HCT116 (cell line): ENCODE data around the gene OR6B3. TPM values are rescaled to one million over a fixed set of nuclear protein-coding genes. Genes with fewer than 3 reads are reported as not detected.
A peak's percentile ranks its signal among the peaks of the same experiment; 100 is the strongest.

Experiments
- ATAC-seq: fragments of 200-7000 bp; cut with Tn5 transposase; 2 replicates; pipeline ENCODE4 v1.9.1; 2020; ENCODE audit warnings: mild to moderate bottlenecking, moderate library complexity
- BruUV-seq: library from RNA; stranded (reverse); fragments of 400-500 nt; replicated peaks from 2 replicates; lab custom pipeline; 2021; lab: Mats Ljungman, UMichigan
- CTCF ChIA-PET: fragments of 300-600 bp; sonication (Branson Sonifier 250); formaldehyde crosslinking; loops from one replicate; lab custom pipeline; 2021; ENCODE audit warnings: antibody characterized with exemption; lab: Charles Lee
- POLR2A ChIA-PET: fragments of 300-600, 350-600 bp; sonication (Branson Sonifier 250); formaldehyde crosslinking; loops from one replicate; lab custom pipeline; 2021; ENCODE audit warnings: antibody characterized with exemption; lab: Charles Lee
- RAD21 ChIA-PET, 2 experiments: fragments of 300-600 bp; sonication (Branson Sonifier 250); formaldehyde crosslinking; loops; one replicate each; lab custom pipeline; 2023; ENCODE audit warnings: low total read pairs in 2 of 2; ENCODE audit not compliant: uncharacterized antibody in 2 of 2, unreplicated experiment in 2 of 2, low non-redundant PET in 1 of 2; lab: Charles Lee
- DNase-seq: peaks from one replicate; pipeline ENCODE4 v3.0.0-alpha.2; 2010; ENCODE audit warnings: low read depth, low spot score
- H2AFZ ChIP-seq: fragments of 200-600 bp; shearing (Covaris generic), sonication (generic); 2 replicates; pipeline ENCODE4 v1.6.1; 2017; ENCODE audit warnings: low read depth, mixed run types, mixed read lengths, antibody characterized with exemption, low read length; ENCODE audit not compliant: poor library complexity, severe bottlenecking
- H3K27ac ChIP-seq: 2 replicates; pipeline ENCODE4 v1.5.1; 2012; ENCODE audit warnings: low read depth, low read length
- H3K27me3 ChIP-seq: fragments of 200-600 bp; sonication (generic); 2 replicates; pipeline ENCODE4 v1.6.1; 2016; ENCODE audit warnings: mixed run types, low read length, mixed read lengths; ENCODE audit not compliant: insufficient read depth
- H3K36me3 ChIP-seq, 2 experiments: fragments of 200-500 bp in 1 of 2; fragments of 200-600 bp in 1 of 2; sonication (Bioruptor generic) in 1 of 2; sonication (generic) in 1 of 2; 2 replicates each; pipeline versions ENCODE4 v1.5.1 to v1.6.1; 2014 to 2016; ENCODE audit warnings: low read length in 2 of 2, inconsistent platforms in 1 of 2, mixed read lengths in 1 of 2, mixed run types in 1 of 2; ENCODE audit not compliant: insufficient read depth in 2 of 2, control insufficient read depth in 1 of 2
- H3K4me1 ChIP-seq, 2 experiments: fragments of 200-600 bp in 1 of 2; sonication (generic) in 1 of 2; 2 replicates each; pipeline versions ENCODE4 v1.5.1 to v1.6.1; 2012 to 2017; ENCODE audit warnings: low read length in 2 of 2, inconsistent platforms in 1 of 2, mild to moderate bottlenecking in 1 of 2, mixed read lengths in 1 of 2, mixed run types in 1 of 2, moderate library complexity in 1 of 2; ENCODE audit not compliant: insufficient read depth in 2 of 2, control insufficient read depth in 1 of 2
- H3K4me2 ChIP-seq: fragments of 200-600 bp; sonication (generic); 2 replicates; pipeline ENCODE4 v1.6.1; 2017; ENCODE audit warnings: mixed run types, low read length, mixed read lengths
- H3K4me3 ChIP-seq, 2 experiments: fragments of 200-600 bp in 1 of 2; sonication (generic) in 1 of 2; replicated peaks in 1 of 2; 2 replicates each; pipeline ENCODE4 v1.5.1; 2011 to 2016; ENCODE audit warnings: low read length in 2 of 2, control low read depth in 1 of 2, low read depth in 1 of 2, mild to moderate bottlenecking in 1 of 2, mixed read lengths in 1 of 2, mixed run types in 1 of 2
- H3K79me2 ChIP-seq: fragments of 200-600 bp; sonication (generic); 2 replicates; pipeline ENCODE4 v1.6.1; 2017; ENCODE audit warnings: mild to moderate bottlenecking, mixed run types, low read length, moderate library complexity, mixed read lengths; ENCODE audit not compliant: insufficient read depth
- H3K9ac ChIP-seq: fragments of 200-600 bp; sonication (generic); 2 replicates; pipeline ENCODE4 v1.6.1; 2016; ENCODE audit warnings: low read length, mixed read lengths
- H3K9me2 ChIP-seq: fragments of 200-600 bp; sonication (generic), shearing (Covaris generic); 2 replicates; pipeline ENCODE4 v1.6.1; 2017; ENCODE audit warnings: mixed run types, mild to moderate bottlenecking, moderate library complexity; ENCODE audit not compliant: insufficient read depth
- H3K9me3 ChIP-seq, 2 experiments: fragments of 200-500 bp in 1 of 2; fragments of 200-600 bp in 1 of 2; sonication (Bioruptor generic) in 1 of 2; sonication (generic) in 1 of 2; 2 replicates each; pipeline ENCODE4 v1.6.1; 2014 to 2017; ENCODE audit warnings: low read length in 2 of 2, mixed read lengths in 2 of 2, inconsistent platforms in 1 of 2, low read depth in 1 of 2, mild to moderate bottlenecking in 1 of 2, mixed run types in 1 of 2, moderate library complexity in 1 of 2; ENCODE audit not compliant: control insufficient read depth in 1 of 2, insufficient read depth in 1 of 2
- H4K20me1 ChIP-seq: fragments of 200-600 bp; sonication (generic), shearing (Covaris generic); 2 replicates; pipeline ENCODE4 v1.6.1; 2017; ENCODE audit warnings: mixed run types, mild to moderate bottlenecking, moderate library complexity; ENCODE audit not compliant: insufficient read depth
- CBX3 ChIP-seq: IDR thresholded peaks from 2 replicates; pipeline ENCODE4 v1.6.1; 2012; ENCODE audit warnings: low read depth
- CEBPB ChIP-seq: IDR thresholded peaks from 2 replicates; pipeline ENCODE4 v1.6.1; 2012; ENCODE audit warnings: low read depth
- EGR1 ChIP-seq: IDR thresholded peaks from 2 replicates; pipeline ENCODE4 v1.6.1; 2012; ENCODE audit warnings: low read depth
- EZH2 ChIP-seq: fragments of 200-600 bp; sonication (generic); IDR thresholded peaks from 2 replicates; pipeline ENCODE4 v1.6.1; 2017; ENCODE audit warnings: antibody characterized with exemption, mixed run types
- EZH2phosphoT487 ChIP-seq: fragments of 200-600 bp; IDR thresholded peaks from 2 replicates; pipeline ENCODE4 v1.6.1; 2018; ENCODE audit warnings: antibody characterized with exemption, borderline replicate concordance
- FOSL1 ChIP-seq: IDR thresholded peaks from 2 replicates; pipeline ENCODE4 v1.6.1; 2012; ENCODE audit warnings: low read depth
- JUND ChIP-seq: IDR thresholded peaks from 2 replicates; pipeline ENCODE4 v1.6.1; 2012
- POLR2A ChIP-seq: IDR thresholded peaks from 2 replicates; pipeline ENCODE4 v1.7.0; 2011; ENCODE audit warnings: borderline replicate concordance; ENCODE audit not compliant: insufficient read depth, insufficient read length; ENCODE audit errors: extremely low read depth
- POLR2AphosphoS5 ChIP-seq: IDR thresholded peaks from 2 replicates; pipeline ENCODE4 v1.6.1; 2011; ENCODE audit warnings: mild to moderate bottlenecking, low read depth, low read length, moderate library complexity
- RAD21 ChIP-seq: IDR thresholded peaks from 2 replicates; pipeline ENCODE4 v1.6.1; 2012; ENCODE audit warnings: low read depth, mild to moderate bottlenecking
- SIN3A ChIP-seq: IDR thresholded peaks from 2 replicates; pipeline ENCODE4 v1.6.1; 2012; ENCODE audit warnings: low read depth
- SP1 ChIP-seq: IDR thresholded peaks from 2 replicates; pipeline ENCODE4 v1.6.1; 2012; ENCODE audit warnings: low read depth
- SRF ChIP-seq: IDR thresholded peaks from 2 replicates; pipeline ENCODE4 v1.6.1; 2012; ENCODE audit warnings: low read depth
- TCF7L2 ChIP-seq: IDR thresholded peaks from 2 replicates; pipeline ENCODE4 v1.7.0; 2011; ENCODE audit warnings: borderline replicate concordance, inconsistent platforms; ENCODE audit not compliant: insufficient read depth, insufficient read length; ENCODE audit errors: extremely low read depth
- YY1 ChIP-seq: IDR thresholded peaks from 2 replicates; pipeline ENCODE4 v1.6.1; 2011; ENCODE audit warnings: low read length, low read depth, moderate library complexity, mild to moderate bottlenecking; ENCODE audit not compliant: insufficient replicate concordance; ENCODE audit errors: extremely low read depth
- ZFX ChIP-seq: fragments of 450-650 bp; IDR thresholded peaks from 2 replicates; pipeline ENCODE4 v1.6.1; 2017
- intact Hi-C: fragments of 100-400 bp; cut with micrococcal nuclease; formaldehyde crosslinking; loops from 2 replicates; pipeline ENCODE4 v1.10.0; 2022
- total RNA-seq: library from RNA; stranded (reverse); gene quantifications from one replicate; pipeline ENCODE4 v1.2.1, GENCODE V29; 2021; ENCODE audit not compliant: unreplicated experiment
- TF ChIP-seq, protein P1 (sequence below): IDR thresholded peaks from 2 replicates; pipeline ENCODE4 v1.6.1; 2012; ENCODE audit warnings: low read depth
- TF ChIP-seq, protein P2 (sequence below): IDR thresholded peaks from 2 replicates; pipeline ENCODE4 v1.6.1; 2011; ENCODE audit warnings: mild to moderate bottlenecking, low read length, moderate library complexity; ENCODE audit not compliant: insufficient replicate concordance; ENCODE audit errors: extremely low read depth
- TF ChIP-seq, protein P3 (sequence below): IDR thresholded peaks from 2 replicates; pipeline ENCODE4 v1.6.1; 2012
- TF ChIP-seq, protein P4 (sequence below), 3 experiments: fragments of 200-600 bp in 1 of 3; sonication (generic) in 1 of 3; IDR thresholded peaks in 2 of 3; conservative IDR thresholded peaks in 1 of 3; 2 replicates each; pipeline ENCODE4 v1.5.1; 2012 to 2017; ENCODE audit warnings: low read depth in 2 of 3, low read length in 2 of 3, antibody characterized with exemption in 1 of 3, borderline replicate concordance in 1 of 3, control low read depth in 1 of 3, mild to moderate bottlenecking in 1 of 3, mixed read lengths in 1 of 3, mixed run types in 1 of 3, moderate library complexity in 1 of 3; ENCODE audit not compliant: insufficient read depth in 1 of 3

OR6B3 gene
- total RNA-seq, 1 experiment from 2014 or later, result not detected

DNA sequence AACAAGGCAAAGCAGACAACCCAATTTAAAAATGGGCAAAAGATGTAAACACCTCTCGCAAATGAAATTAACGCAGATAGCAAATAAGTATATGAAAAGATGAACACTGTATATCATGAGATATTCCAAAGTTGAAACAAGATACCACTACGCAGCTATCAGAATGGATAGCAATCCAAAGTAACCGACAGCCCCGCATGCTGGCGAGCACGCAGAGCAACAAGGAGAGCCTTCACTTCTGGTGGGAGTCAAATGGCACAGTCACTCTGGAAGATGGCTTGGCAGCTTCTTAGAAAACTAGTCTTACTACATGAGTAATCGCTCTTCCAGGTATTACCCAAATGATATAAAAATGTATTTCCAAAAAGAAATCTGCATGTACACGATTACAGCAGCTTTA is 29.5 kb downstream of the OR6B3 start:
- ChIA-PET RAD21 (no interaction called here), POLR2A (no interaction called here), CTCF (no interaction called here)
- Histone ChIP-seq H3K27ac (no peak overlapping the region), H4K20me1 (peaks cover under 1% of the 10 kb centered on the region; the same call in 1 of the 2 replicates), H3K27me3 (no peaks in the 10 kb centered on the region), H2AFZ (no peak overlapping the region), H3K4me2 (peak overlapping the region; percentile 73), H3K79me2 (peaks cover 59% of the 10 kb centered on the region), H3K9me3 (no peaks in the 10 kb centered on the region), H3K9me2 (no peaks in the 10 kb centered on the region), H3K4me1 (peaks cover 11 to 14% of the 10 kb centered on the region in 2 experiments), H3K36me3 (peaks cover 12 to 23% of the 10 kb centered on the region in 2 experiments), H3K9ac (peak overlapping the region; percentile 88), H3K4me3 (peak overlapping the region; percentile 85 to 95)
- intact Hi-C loops, result no loop called here
- BruUV-seq, result TSS peak; percentile 56
- TF ChIP-seq, protein P1, sequence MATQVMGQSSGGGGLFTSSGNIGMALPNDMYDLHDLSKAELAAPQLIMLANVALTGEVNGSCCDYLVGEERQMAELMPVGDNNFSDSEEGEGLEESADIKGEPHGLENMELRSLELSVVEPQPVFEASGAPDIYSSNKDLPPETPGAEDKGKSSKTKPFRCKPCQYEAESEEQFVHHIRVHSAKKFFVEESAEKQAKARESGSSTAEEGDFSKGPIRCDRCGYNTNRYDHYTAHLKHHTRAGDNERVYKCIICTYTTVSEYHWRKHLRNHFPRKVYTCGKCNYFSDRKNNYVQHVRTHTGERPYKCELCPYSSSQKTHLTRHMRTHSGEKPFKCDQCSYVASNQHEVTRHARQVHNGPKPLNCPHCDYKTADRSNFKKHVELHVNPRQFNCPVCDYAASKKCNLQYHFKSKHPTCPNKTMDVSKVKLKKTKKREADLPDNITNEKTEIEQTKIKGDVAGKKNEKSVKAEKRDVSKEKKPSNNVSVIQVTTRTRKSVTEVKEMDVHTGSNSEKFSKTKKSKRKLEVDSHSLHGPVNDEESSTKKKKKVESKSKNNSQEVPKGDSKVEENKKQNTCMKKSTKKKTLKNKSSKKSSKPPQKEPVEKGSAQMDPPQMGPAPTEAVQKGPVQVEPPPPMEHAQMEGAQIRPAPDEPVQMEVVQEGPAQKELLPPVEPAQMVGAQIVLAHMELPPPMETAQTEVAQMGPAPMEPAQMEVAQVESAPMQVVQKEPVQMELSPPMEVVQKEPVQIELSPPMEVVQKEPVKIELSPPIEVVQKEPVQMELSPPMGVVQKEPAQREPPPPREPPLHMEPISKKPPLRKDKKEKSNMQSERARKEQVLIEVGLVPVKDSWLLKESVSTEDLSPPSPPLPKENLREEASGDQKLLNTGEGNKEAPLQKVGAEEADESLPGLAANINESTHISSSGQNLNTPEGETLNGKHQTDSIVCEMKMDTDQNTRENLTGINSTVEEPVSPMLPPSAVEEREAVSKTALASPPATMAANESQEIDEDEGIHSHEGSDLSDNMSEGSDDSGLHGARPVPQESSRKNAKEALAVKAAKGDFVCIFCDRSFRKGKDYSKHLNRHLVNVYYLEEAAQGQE, result no peak
- TF ChIP-seq EZH2, result no peak
- TF ChIP-seq ZFX, result no peak
- TF ChIP-seq POLR2AphosphoS5, result no peak
- TF ChIP-seq EGR1, result no peak
- no peak for TF ChIP-seq SP1
- TF ChIP-seq CEBPB, result no peak
- TF ChIP-seq TCF7L2, result no peak
- TF ChIP-seq CBX3, result no peak
- TF ChIP-seq, protein P2, sequence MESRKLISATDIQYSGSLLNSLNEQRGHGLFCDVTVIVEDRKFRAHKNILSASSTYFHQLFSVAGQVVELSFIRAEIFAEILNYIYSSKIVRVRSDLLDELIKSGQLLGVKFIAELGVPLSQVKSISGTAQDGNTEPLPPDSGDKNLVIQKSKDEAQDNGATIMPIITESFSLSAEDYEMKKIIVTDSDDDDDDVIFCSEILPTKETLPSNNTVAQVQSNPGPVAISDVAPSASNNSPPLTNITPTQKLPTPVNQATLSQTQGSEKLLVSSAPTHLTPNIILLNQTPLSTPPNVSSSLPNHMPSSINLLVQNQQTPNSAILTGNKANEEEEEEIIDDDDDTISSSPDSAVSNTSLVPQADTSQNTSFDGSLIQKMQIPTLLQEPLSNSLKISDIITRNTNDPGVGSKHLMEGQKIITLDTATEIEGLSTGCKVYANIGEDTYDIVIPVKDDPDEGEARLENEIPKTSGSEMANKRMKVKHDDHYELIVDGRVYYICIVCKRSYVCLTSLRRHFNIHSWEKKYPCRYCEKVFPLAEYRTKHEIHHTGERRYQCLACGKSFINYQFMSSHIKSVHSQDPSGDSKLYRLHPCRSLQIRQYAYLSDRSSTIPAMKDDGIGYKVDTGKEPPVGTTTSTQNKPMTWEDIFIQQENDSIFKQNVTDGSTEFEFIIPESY, result no peak
- TF ChIP-seq, protein P3, sequence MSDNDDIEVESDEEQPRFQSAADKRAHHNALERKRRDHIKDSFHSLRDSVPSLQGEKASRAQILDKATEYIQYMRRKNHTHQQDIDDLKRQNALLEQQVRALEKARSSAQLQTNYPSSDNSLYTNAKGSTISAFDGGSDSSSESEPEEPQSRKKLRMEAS, result no peak
- TF ChIP-seq RAD21, result no peak
- no peak for TF ChIP-seq POLR2A
- no peak for TF ChIP-seq SIN3A
- TF ChIP-seq FOSL1, result no peak
- no peak for TF ChIP-seq SRF
- TF ChIP-seq EZH2phosphoT487, result no peak
- TF ChIP-seq, protein P4, sequence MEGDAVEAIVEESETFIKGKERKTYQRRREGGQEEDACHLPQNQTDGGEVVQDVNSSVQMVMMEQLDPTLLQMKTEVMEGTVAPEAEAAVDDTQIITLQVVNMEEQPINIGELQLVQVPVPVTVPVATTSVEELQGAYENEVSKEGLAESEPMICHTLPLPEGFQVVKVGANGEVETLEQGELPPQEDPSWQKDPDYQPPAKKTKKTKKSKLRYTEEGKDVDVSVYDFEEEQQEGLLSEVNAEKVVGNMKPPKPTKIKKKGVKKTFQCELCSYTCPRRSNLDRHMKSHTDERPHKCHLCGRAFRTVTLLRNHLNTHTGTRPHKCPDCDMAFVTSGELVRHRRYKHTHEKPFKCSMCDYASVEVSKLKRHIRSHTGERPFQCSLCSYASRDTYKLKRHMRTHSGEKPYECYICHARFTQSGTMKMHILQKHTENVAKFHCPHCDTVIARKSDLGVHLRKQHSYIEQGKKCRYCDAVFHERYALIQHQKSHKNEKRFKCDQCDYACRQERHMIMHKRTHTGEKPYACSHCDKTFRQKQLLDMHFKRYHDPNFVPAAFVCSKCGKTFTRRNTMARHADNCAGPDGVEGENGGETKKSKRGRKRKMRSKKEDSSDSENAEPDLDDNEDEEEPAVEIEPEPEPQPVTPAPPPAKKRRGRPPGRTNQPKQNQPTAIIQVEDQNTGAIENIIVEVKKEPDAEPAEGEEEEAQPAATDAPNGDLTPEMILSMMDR (IDR thresholded peaks at IDR 0.05 in 2 of 3, conservative IDR thresholded peaks at IDR 0.05 in 1 of 3; ENCODE audit: borderline replicate concordance in 1 of 3, insufficient read depth in 1 of 3, low read depth in 2 of 3, low read length in 2 of 3), result no peak
- TF ChIP-seq YY1, result no peak
- TF ChIP-seq JUND, result no peak
- ATAC-seq, result no peak
- no peak for DNase-seq
